GM19035 (cell line): Measurements from ENCODE around the gene FOXL2.

ENCODE experiments used
- ATAC-seq: cut with Tn5 transposase; IDR thresholded peaks from one replicate; pipeline ENCODE4 v1.9.1; 2021; ENCODE audit not compliant: unreplicated experiment

FOXL2 gene

GRCh38 chr3:138946663-138947494 lies at the start of gene FOXL2, which contains the start of gene FOXL2NB:
Gene FOXL2 (minus strand): TSS chr3:138947137. CDS start chr3:138946722, 415 bp downstream.
Gene FOXL2NB (plus strand): TSS chr3:138947217. CDS start chr3:138947365, 148 bp downstream.
- no peak for ATAC-seq

GRCh38 chr3:138995706-138996105 lies 48.8 kb upstream of the FOXL2 start:
- no peak for ATAC-seq

- no peak for ATAC-seq
Measured at GRCh38 chr3:138987181-138987580, 40.2 kb upstream of the FOXL2 start.

- no peak for ATAC-seq
Measured at GRCh38 chr3:138985932-138986331, 39.0 kb upstream of the FOXL2 start.

GRCh38 chr3:138984816-138985215 lies 37.9 kb upstream of the FOXL2 start:
- no peak for ATAC-seq

GRCh38 chr3:138976047-138976446 lies 29.1 kb upstream of the FOXL2 start:
- ATAC-seq: no peak

GRCh38 chr3:138975351-138975750 lies 28.4 kb upstream of the FOXL2 start:
- ATAC-seq: no peak

GRCh38 chr3:138974462-138974861 lies 27.5 kb upstream of the FOXL2 start:
- no peak for ATAC-seq

- no peak for ATAC-seq
Measured at GRCh38 chr3:138972941-138973340, 26.0 kb upstream of the FOXL2 start.

- no peak for ATAC-seq
Measured at GRCh38 chr3:138971766-138972320, 24.9 kb upstream of the FOXL2 start.

- no peak for ATAC-seq
Measured at GRCh38 chr3:138964923-138965322, 18.0 kb upstream of the FOXL2 start.

GRCh38 chr3:138964264-138964663 lies 17.3 kb upstream of the FOXL2 start:
- ATAC-seq: no peak

GRCh38 chr3:138962854-138963560 lies 16.1 kb upstream of the FOXL2 start:
- ATAC-seq: no peak

GRCh38 chr3:138960417-138960852 lies 13.5 kb upstream of the FOXL2 start:
- no peak for ATAC-seq

- no peak for ATAC-seq
Measured at GRCh38 chr3:138950701-138951100, 3.8 kb upstream of the FOXL2 start.

- ATAC-seq: no peak
Measured at GRCh38 chr3:138950006-138950644, 3.2 kb upstream of the FOXL2 start.

- ATAC-seq: no peak
Measured at GRCh38 chr3:138949445-138950005, 2.6 kb upstream of the FOXL2 start.

- no peak for ATAC-seq
Measured at GRCh38 chr3:138949002-138949418, 2.1 kb upstream of the FOXL2 start.

- ATAC-seq: no peak
Measured at GRCh38 chr3:138948371-138949001, 1.5 kb upstream of the FOXL2 start.

GRCh38 chr3:138947495-138948121 lies 671 bp upstream of the FOXL2 start:
- no peak for ATAC-seq
